KBM-7 (cell line): ENCODE data around the gene HCFC1.

Experiments
- DNase-seq: peaks from one replicate; pipeline ENCODE4 v3.0.0-alpha.2; 2015
- in situ Hi-C: fragments of 300-500 bp; cut with MboI; formaldehyde crosslinking; loops from 2 replicates; pipeline ENCODE4 v1.14.3; 2020; ENCODE audit warnings: low sequenced_read_pairs, low pct_unique_long_range_greater_than_20kb, mixed read lengths

HCFC1 gene

DNA sequence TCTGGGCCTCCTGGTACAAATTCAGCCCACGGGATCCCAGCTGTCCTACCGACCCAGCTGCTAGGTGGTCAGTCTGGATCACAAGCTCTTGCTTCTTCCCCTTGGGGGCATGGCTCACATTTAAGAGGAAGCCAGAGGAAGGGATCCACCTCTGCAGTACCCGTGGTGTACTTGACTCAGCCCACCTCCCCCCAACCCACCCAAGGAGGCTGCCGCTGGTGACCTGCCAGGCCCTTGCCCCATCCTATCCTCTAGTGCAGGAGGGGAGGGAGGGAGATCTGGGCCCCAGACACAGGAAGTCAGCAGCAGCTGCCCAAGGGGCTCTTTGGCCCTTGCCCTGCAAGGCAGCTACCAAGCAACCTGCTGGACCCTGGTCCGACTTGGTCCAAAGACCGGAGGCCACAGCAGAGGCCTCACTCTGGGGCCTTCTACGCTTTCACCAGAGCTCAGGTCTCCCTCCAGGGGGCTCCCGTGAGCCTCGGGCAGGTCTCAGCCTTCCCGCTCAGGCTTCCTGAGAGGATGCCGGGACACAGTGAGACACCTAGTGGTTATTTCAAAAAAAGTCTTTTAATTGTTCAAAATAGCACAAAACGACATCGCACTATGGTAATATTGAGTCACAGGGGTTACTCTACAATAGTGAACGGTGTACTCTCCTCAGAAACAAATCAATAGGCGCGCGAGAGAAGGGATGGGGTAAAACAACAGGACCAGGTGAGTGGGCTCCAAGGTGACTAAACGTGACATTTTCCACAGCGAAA, 24.4 kb downstream of the HCFC1 start:
- in situ Hi-C loops, result no loop called here
- DNase-seq, result peak; percentile 87

GRCh38 chrX:153945956-153946943, 25.4 kb downstream of the HCFC1 start:
- in situ Hi-C loops, result no loop called here
- DNase-seq, result no peak

- in situ Hi-C loops, result no loop called here
- no peak for DNase-seq
Observed at GRCh38 chrX:153944800-153945150, 26.8 kb downstream of the HCFC1 start.

- peak; percentile 66 for DNase-seq
- in situ Hi-C loops, result no loop called here
Observed at GRCh38 chrX:153944140-153944799, 27.3 kb downstream of the HCFC1 start, which contains the start of gene RENBP. RENBP (minus strand) TSS chrX:153944643; CDS start chrX:153944610, 33 bp downstream.

GRCh38 chrX:153941336-153942252, 30.0 kb downstream of the HCFC1 start:
- in situ Hi-C loops, result no loop called here

GRCh38 chrX:153939573-153939972, 32.0 kb downstream of the HCFC1 start:
- in situ Hi-C loops, result no loop called here
- no peak for DNase-seq

More at GRCh38 chrX:153941336-153942252, 30.0 kb downstream of the HCFC1 start:
- peak; percentile 68 for DNase-seq

GRCh38 chrX:153938226-153938786, 33.3 kb downstream of the HCFC1 start:
- no peak for DNase-seq
- in situ Hi-C loops, result no loop called here

- in situ Hi-C loops, result no loop called here
Observed at GRCh38 chrX:153937056-153937455, 34.6 kb downstream of the HCFC1 start.

GRCh38 chrX:153935326-153935851, 36.2 kb downstream of the HCFC1 start:
- DNase-seq, result no peak
- in situ Hi-C loops, result no loop called here

More at GRCh38 chrX:153937056-153937455, 34.6 kb downstream of the HCFC1 start:
- no peak for DNase-seq

DNA sequence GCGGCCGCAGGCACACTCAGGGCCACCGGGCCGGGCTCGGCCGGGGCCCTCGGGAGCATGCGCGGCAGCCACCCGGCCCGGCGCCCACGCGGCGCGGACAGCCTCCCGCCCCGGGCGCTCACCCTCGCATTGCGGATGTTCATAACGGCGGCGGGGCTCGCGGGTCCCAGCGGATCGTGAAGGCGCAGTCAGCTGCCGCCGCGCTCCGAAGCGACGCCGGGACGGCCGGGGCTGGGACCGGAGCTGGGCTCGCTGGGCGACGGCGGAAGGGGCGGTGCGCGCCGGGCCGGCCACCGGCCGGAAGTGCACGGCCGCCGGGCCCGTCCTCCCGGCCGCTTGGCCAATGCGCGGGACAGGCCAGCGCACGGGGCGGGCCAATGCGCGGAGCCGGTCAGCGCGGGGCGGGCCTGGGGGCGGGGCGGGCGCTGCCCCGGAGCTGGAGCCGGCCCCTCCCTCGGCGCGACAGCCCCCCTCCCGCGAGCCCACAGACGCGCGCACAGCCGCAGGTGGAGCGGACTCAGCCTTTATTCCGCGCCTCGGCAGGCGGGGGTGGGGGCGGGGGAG, 36.8 kb downstream of the HCFC1 start, which contains the start of gene NAA10:
TSS of gene NAA10 (minus strand) at position 276 of the 564 bp plus-strand sequence. CDS start at position 143, 133 bp downstream.
- in situ Hi-C loops, result no loop called here
- DNase-seq, result peak; percentile 58

DNA sequence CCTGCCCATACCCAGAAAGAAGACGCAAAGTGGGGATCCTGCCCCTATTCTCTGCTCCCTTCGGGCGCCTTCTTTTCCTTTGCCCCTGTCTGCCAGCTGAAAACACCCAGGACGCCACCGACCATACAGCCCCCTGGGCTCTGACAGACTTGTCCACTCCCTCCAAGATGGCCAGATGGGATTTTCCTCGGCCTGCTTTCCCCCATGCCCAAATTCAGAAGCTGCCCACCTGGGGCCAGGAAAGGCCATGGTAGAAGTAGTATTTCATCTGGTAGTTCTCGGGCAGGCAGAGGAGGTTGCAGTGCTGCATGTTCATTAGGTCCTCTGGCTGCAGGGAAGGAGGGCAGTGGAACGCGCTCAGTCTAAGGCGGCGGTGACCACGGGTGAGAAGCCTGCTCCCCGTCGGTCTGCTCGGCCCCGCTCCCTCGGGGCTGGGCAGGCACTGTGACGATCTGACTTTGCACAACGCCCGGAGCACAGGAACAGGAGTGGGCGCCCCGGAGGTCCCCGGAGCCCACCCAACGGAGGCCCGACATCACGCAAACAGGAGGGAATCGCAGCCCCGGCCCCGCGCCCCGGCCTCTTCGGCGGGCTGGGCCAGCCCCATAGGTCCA, 37.4 kb downstream of the HCFC1 start:
- in situ Hi-C loops, result no loop called here
- peak; percentile 27 for DNase-seq

GRCh38 chrX:153933748-153934147, 37.9 kb downstream of the HCFC1 start:
- DNase-seq, result no peak
- in situ Hi-C loops, result no loop called here

DNA sequence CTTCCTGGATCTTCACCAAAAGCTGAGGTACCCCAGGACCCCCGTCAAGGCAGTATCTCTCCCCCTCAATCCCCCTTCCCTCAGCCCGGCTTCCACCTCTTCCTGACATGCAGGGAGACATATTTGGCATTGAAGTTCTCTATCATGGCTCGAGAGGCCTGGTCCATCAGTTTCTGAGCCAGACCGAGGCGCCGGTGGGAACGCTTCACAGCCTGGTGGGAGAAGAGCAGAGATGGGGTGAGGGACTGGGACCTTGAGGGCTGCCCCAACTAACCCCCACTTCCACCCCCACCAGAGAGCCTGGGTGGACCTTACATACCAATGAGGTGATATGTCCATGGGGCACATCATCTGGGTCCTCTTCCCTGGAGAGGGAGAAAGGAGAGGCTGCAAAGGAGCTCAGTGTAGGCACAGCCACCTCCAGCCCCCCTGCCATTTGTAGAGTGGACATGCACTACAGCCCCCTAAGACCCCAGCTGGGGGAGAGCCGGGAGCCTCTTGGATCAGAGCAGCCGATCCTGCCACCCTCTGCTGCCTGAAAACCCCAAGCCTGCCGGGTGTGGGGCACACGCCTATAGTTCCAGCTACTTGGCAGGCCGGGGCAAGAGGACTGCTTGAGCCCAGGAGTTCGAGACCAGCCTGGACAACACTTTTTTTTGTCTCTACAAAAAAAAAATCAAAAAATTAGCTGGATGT, 39.2 kb downstream of the HCFC1 start:
- in situ Hi-C loops, result no loop called here
- no peak for DNase-seq

DNA sequence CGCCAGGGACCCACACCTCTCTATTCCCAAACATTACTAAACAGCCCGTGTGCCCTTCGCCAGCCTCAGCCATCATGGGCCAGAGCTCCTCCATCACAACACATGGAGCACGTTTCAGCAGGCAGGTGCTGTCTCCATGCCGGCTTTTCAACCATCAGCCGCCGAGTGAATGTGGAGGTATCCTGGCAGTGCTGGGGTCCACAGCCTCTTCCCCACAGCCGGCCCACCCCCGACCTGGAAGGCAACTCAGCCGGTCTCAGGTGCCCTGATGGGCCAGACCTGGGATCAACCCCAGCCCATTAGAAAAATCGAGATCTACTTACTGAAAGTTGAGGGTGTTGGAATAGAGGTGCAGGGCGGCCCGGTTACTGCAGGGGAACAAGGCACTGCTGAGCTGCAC, 39.9 kb downstream of the HCFC1 start:
- DNase-seq, result no peak
- in situ Hi-C loops, result no loop called here

DNA sequence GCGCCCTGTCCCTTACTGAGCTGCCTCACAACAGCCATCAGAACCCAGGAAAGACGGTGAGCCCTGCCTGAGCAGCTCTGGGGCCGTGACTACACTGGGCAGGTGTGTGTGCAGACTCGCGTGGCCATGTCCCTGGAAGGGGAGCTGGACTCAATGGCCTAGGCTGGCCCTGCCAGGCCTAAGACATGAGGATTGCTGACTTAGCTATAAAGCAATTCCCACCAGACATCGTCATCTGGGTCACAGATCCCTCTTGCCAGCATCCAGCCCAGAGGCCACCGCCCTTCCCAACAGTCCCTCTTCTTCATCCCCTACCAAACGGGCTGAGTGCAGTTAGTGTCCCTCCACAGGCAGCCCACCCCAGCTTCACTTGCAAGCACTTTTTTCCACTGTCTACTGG, 40.5 kb downstream of the HCFC1 start:
- no peak for DNase-seq
- in situ Hi-C loops, result no loop called here

DNA sequence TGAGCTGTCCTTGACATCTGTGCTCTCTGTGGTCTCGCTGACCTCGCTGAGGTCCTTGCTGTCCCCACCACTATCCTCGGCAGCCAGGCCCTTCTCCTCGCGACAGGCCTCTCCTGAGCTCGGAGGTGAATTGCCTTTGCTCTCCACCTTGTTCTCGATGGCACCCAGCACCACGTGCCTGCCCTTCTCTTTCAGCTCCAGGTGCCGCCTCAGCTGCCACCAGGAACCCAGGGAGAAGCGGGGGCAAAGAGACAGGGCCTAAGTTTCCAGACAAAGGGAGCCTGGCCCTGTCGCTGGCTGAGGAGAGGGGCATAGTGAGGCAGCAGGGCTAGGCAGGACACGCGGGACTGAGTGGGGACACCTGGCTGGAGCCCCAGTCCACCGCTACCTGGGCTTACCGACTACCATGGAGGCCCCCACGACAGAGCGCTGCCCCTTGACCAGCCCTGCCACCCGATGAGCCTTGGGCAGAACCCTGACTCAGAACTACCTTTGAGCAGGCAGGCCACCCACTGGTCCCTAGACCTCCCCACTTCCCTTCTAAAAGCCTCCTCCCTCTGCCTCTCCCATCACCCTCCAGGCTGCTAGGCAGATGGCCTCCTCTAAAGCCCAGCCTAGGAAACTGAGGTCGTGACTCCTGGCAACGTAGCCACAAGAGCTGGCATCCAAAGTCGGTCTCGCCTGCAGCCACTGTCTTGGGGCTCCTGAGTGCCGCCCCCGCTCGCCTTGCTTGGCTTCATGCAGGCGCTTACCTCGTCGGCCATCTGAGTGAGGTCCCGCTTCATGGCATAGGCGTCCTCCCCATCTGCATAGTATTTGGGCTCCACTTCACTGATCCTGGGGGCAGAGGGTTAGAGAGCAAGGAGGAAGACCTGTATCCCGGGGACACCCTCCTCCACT, 41.4 kb downstream of the HCFC1 start:
- in situ Hi-C loops, result no loop called here

More for the DNA sequence above, 41.4 kb downstream of the HCFC1 start:
- no peak for DNase-seq
